Kidney tubule cell (primary cell): ENCODE results near the gene MORF4L1.
"Not testable (repeated sequence)": the region's sequence is repeated elsewhere in the genome, so short reads cannot be mapped to it uniquely, and the experiment has no call there.

Experiments
- DNase-seq: peaks from one replicate; pipeline ENCODE4 v3.0.0-alpha.2; 2018; ENCODE audit warnings: low spot score

MORF4L1 gene

DNA sequence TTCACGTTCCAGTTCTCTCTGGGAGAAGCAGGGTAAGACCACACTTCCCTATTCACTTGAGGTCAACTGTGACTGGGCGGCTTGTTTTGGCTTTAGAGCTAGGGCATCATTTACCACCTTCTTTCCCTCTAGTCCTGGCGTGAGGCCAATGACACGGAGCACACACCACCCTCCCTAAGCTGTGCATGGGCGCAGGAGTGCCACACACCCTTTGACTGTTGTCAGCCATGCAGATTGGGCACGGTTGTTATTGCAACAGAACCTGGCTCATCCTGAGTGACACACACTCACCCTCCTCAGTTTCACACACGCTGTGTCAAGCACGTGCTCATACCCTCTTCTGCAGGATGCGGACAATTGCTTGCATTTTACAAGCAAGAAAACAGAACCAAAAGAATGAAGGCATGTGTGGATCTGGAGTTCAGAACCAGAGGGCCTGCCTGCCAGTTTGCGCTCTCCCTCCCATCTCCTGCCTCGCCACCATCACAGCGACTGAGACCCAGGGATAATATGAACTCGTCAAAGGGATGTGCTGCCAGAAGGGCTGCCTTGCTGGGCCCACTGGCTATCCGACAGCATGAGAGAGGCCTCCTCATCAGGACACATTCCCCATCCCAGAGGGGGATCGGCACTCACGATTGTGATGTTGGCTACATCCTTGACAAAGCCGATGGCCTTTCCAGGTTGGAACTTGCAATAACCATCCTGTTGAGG lies 54.5 kb downstream of the MORF4L1 start:
- DNase-seq: no peak

DNA sequence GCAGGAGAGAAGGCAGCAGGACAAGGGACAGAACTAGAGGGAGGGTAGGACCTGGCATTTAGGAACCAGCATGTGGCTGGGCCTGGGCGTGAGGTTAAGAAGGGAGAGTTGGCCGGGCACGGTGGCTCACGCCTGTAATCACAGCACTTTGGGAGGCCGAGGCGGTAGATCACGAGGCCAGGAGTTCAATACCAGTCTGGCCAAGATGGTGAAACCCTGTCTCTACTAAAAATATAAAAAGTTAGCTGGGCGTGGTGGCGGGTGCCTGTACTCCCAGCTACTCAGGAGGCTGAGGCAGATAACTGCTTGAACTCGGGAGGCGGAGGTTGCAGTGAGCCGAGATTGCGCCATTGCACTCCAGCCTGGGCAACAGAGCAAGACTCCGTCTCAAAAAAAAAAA lies 55.5 kb downstream of the MORF4L1 start:
- DNase-seq: not testable (repeated sequence)

DNA sequence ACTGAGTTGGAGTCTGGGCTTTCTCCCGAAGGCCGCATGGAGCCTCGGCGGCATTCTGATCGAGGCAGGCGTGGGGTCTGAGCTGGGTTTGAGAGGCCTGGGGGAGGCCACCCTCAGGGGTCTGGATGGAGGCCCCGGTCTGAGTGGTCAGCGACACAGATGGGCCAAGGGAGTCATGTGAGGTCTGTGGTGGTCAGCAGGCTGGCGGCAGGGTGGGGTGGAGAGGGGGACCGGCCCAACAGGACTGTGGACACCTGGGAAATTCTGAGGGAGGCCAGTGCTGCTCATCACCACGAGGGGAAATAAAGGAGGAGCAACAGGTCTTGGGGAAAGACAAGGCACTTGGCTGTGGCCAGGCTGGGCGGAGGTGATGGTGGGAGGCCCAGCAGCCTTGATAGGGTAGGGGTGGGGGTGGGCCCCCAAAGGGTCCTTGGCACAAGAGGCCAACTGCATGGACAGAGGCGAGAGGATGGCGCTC lies 56.0 kb downstream of the MORF4L1 start:
- no peak for DNase-seq

DNA sequence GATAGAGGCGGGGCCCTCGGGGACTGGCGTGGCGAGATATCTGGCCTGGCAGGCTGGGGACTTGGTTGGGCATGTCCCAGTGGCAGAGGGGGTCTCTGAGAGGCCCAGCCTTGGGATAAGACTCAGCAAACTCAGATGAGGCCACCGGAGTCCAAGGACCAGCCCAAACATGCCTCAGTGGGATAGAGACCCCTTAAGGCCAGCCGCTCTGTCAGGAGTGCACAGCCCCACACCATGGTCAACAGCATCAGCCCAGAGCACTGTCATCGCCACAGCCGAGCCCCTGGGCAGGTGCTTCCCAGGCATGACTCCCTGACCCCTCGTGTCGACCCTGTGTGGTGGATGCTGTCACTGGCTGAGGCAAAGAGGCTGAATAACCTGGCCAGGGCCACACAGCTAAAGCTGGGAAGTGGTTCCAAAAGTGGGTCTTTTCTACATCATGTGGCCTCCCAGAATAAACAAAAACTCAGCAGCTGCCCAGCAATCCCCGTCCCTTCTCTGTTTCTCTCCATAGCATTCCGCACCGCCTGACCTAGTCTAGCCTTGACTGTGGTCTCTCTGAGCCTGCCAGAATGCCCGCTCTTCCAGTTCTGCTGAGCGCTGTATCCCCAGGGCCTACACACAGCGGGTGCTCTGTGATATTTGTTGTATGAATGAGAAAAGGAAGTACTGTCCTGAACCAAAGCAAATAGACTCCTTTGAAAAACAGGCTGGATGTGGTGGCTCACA lies 57.0 kb downstream of the MORF4L1 start:
- DNase-seq: no peak

DNA sequence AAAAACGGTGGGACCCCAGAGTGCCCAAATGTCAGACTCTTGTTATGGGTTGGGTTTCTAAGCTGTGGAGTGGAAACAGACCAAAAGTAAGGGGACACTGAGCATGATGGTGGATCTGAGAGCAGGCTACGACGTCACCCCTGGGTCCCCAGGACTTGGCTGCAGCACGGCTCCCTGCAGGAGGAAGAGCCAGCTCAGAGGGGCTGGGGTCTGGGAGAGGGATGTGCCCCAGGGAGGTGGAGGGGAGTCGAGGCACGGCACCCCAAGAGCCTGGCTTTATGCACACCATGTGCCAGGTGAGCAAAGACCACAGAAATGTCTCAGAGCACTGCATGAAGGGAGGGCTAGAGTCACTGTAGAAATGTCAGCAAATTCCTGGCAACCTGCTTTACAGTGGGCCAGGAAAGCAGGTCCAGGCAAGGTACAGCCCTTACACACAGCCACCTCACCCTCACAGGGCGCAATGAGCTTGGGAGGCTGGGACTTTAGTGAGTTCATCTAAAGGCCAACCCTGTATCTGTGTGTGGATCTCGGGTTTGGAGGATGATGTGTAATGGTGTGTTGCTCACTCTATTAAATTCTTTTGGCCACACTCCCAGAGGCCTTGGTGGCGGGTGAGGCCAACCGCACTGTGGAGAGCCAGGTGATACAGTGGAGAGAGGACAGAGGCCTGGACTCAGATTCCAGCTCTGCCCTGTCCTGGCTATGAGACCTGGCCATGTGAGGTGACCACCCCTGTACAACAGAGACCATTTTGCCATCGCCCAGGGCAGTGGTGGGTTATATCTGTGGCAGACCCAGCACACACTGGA lies 58.1 kb downstream of the MORF4L1 start:
- DNase-seq: peak; percentile 96

DNA sequence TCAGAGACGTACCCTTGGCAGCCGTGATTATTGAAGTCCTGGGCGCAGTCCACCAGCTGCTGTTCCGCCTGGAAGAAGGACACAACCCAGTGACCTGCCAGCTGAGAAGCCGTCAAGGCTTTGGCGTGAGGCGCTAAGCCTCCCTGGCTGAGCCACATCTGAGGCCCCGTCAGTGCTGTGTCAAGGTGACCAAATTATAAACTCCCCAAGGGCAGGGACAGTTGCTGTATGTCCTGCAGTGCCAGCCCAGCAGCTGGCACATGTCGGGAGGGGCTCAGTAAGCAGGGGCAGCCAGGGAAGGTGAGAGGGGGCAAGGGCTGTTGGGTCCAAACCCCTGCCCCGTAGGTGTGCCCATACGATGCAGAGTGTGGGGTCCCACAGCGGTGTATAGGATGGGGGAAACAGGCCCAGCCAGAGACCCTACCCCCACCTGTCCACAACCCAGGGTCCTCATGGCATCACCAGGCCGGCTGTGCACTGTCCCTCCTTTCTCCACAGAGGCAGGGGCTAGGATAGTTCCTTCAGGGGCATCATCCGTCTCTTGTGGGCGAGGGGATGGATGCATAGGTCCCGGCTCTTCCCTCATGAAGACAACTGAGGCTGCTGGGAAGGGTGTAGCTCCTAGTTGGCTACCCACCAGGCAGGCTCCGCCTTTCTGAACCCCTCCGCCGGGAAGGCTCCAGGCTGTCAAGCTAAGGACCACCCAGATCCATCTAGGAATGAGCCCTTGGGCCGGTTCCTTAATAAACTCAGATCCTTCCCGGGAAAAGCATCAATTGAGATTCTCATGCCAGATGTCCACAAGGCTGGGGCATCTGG lies 59.0 kb downstream of the MORF4L1 start:
- no peak for DNase-seq

DNA sequence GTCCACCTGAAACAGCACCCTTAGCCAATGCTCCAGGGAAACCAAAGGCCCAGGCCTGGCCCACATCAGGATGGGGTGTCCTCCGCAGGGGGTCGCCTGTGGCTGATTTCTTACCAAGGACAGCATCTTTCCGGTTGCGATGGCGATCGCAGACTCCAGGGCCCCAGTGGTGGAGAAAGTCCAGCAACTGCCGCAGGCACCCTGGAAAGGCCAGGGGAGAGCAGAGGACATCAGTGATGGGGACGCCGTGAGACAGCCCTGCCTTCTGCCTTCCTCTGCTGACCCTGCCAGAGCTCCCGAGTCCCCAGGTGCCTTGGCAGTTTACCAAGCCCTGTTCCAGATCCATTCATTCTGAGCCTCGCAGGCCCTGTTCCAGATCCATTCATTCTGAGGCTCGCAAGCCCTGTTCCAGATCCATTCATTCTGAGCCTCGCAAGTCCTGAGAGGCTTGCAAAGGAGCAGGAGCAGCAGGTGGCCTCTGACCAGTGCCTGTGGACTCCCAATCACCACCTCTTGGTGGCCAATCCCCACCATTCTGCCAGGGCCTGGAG lies 59.6 kb downstream of the MORF4L1 start:
- no peak for DNase-seq

DNA sequence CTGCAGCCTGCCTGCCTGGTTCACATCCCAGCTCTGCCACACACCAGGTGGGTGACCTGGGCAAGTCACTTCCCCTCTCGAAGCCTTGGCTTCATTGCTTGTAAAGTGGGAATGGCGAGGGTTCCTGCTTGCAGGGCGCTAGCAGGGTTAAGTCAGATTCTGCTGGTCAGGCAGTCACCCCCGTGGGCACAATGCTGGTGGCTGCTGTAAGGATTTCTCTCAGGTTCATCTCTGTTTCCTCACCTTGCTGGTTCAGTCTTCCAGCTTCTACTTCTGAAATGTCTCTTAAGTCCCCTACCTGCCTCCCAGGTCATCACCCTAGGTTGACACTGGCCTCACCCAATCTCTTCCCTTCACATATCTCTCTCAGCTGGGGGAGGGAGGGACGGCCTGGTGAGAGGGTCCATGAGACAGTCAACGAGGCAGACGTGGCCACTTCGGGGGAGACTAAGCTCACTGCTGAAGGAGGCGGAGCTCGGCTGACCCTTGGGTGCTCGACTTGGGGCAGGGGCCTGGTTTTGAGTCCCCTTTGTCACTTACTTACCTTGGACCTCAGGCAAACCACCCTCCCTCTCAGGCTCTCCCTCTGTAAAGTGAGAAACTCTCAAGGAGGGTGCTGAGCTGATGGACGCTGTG lies 60.6 kb downstream of the MORF4L1 start:
- DNase-seq: no peak

DNA sequence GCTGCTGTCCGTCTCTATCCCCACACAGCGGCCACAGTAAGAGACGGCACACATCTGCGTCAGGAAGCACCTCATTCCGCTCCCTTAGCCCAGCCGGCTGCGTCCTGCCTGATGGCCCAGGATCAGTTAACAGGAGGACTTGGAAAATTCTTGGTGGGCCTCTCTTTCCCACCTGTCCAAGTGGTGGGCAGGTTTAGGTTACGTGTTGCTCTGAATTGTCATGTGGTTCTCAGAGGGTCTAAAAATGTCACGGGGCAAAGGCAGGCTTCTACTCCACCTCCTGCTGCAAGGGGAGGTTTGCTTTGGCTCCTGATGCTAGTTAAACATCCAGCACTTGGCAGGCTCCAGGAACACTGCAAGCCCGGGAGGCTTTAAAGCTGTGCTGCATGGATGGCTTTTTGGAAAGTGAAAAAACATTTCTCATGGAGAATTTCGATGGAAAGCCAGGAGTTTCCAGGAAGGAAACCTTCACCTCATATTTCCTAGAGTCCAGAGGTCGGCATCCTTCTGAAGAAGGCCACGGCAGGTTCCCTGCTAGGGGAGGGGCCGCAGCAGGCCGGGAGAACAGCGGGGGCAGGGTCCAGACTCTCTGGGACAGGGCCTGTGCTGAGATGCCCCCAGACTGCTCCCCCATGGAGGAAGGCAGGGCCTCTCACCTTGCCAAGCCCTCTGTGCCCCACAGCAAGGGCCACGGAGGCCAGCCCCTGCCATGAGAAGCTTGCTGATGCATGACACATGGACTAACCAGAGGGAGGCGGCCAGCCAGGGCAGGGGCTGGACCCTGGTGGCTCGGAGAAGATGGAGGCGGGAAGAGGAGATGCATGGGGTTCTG lies 61.3 kb downstream of the MORF4L1 start:
- DNase-seq: no peak

DNA sequence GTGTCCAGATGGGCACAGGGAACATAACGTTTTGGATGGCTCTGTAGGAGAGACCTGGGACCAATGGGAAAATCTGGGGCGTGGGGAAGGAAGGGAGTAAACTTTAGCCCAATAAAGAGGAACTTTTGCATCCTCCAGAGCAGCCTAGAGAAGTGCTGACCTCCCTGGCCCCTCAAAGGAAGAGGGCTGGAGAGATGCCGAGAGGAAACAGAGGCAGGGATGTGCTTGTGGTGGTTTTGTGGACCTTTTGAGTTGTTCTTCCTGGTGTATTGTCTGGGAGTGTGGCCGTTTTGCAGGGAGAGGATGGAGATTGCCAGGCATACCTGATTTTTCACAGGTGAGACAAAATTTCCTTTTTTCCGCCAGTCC lies 61.9 kb downstream of the MORF4L1 start:
- no peak for DNase-seq

DNA sequence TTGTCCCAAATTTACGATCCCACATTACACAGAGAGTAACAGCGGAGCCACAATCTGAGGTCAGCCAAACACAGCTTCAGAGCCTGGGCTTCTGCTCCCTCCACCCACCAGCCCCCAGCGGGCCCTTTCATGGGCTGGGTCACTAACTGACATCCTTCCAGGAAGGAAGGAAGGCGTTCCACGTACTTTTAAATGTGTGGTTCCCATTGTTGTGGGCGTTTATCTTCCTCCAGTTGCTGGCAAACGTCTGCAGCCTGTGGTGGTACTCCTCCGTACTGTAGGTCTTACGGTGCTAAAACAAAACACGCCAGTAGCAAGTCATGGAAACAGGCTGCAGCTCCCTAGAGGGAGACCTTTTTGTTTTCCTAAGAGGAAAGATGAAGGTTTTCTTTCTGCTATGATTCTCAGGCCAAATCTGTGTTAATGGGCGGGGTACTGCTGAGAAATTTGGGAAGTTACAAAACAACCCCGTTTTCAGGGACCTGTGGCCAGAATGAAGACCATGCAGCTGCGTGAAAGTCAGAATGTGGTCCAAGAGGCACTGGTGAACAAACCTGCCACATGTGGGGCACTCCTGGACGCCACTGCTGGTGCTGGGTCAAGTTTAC lies 64.5 kb downstream of the MORF4L1 start:
- DNase-seq: no peak

DNA sequence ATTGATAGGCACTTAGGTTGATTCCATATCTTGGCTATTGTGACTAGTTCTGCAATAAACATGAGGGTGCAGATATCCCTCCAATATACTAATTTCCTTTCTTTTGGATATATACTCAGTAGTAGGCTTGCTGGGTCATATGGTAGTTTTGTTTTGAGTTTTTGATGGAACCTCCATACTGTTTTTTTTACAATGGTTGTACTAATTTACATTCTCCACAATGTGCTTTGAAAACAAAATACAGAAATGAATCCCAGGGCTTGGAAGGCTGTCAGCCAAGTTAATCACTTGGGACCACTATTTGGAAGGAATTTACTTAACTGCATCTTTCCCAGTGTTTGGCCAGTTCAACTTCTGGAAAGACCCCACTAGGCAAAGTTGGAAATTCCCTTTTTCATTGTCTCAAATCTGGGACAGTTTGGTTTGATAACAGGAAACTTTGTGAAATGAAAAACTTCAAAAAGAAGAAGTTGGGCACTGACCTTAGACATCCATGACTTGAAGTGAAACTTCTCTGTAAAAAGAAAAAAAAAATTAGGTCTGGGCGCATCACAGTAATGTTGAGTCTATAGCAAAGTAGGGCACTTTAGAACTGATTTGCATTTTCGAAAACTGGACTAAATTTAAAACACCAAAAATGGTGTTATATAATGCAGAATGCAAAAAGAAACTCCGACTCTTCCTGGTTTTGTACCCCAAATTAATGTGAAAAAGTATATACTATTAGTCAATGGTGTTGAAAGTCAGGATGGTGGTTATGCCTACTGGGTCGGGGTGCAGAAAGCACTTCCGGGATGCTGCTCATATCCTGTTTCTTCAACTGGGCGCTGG lies 66.2 kb downstream of the MORF4L1 start:
- DNase-seq: no peak

DNA sequence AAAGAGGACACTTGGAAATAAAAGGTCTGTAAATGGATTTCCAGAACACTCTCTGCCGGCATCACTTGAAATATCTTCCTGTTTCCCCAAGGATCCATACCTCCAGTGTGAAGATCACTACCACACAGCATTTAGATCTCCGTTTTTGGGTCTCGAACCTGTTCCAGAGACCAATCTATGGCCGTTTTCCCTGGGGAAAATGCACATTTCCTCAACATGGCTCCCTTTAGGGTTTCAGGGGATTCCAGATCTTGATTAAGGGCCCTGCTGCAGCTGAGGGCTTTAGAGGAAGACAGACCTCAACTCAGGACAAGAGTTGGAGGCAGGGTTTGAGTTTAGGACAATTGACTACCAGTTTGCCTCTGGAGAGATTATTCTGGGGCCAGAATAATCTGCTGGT lies 70.1 kb downstream of the MORF4L1 start:
- DNase-seq: no peak

DNA sequence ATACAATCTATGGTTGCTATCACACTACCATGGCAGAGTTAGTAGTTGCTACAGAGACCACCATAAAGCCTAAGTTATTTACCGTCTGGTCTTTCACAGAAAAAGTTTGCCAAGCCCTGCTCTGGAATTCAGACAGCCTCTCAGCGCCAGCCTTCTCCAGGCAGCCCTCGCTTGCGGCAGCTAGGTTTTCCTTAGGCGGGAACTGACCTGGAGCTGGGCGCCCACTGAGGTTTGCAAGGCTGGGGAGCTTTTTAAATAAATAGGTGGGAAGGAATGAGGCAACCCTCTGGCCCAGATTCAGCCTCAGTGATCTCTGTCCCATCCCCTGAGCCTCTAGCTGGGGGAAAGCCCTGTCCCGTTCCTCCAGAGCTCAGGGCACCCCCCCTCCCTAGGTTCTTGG lies 71.0 kb downstream of the MORF4L1 start:
- DNase-seq: peak; percentile 32

DNA sequence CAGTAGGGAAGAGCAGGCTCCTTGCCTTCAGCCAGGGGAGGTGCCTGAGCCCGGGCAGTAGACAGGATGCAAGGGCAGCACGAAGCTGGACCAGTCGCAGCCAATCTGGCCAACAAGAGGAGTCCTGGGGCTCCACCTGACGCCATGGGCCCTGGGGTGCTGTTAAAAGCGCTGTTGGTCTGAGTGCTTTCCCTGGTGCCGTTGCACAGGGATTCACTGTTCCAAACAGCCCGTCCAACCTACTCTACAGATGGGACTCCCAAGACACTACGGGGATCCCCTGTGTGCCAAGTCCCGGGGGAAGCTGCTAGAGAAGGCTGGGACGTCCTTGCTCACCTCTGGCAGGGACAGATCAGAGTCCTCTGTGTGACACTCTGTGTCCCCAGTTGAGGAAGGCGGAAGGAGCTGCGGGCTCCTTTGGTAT lies 71.5 kb downstream of the MORF4L1 start:
- DNase-seq: peak; percentile 43

DNA sequence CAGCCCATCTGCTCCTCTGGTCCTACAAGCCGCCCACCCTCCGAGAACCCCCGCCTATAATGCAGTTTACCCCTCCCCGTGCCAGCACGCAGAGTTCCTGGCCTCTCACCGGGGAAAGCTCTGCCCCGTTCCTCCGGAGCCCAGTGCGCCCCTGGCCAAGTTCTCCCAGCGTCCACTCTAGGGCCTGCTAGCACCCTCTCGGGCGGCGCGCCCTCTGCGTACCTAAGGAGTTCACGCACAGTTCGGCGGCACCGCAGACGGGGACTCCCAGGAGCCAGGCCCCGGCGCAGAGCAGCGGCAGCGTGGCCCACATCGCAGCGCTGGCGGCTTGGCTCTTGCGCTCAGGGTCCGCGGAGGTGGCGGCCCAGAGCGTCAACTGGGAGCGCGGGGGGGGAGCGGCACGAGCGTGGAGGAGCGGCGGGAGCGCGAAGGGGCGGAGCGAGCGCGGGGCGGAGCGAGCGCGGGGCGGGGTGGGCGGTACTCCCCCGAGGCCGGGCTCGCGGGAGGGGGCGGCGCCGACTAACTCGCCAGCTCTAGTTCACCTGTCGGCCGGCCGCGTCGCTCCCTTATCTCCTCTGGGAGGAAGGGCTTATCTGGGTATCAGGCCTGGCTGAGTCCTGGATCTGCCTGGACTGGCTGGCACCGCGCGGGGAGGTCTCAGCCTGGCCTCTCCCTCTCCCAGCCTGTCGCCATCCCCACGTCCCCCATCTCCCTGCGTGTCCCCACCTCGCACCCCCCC lies 72.1 kb downstream of the MORF4L1 start, which contains the start of gene CTSH:
Gene CTSH, minus strand, starts transcription at position 378 of the 739 bp plus-strand sequence. Its CDS starts 65 bp downstream, at position 313.
- DNase-seq: peak; percentile 79

DNA sequence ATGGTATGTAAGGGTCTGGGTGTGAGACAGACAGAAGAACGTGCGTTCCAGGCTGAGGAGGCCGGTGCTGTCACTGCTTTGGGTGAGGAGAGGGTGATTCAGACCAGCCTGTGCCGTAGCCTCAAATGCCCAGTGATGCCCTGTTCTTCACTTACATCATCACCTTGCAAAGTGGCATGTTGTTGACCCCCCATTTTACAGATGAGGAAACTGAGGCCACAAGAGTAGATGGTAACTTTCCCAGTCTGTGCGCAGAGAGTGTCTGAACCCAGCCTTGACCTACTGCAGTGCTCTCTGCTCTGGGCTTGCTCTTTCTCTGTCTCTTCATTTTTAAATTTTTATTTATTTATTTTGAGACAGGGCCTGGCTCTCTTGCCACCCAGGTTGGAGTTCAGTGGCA lies 73.8 kb downstream of the MORF4L1 start:
- DNase-seq: no peak

DNA sequence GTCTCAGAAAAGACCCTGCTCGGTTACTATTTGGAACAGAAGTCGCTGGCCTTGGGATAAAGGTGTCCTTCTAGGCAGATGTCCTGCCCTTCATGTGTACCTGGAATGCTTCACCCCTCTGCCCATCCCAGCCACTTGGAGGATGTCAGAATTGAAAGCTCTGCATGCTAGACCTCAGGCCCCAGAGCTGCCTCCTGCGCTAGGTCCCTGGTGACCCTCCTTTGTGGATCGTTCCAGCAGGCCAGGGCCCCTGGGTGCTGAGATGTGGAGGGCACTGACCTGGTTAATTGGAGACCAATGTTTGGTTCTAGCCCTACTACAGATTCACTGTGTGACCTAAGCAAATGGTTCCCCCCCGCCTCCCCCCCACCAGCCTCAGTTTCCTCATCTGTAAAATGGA lies 74.8 kb downstream of the MORF4L1 start:
- no peak for DNase-seq
